Central memory CD4-positive, alpha-beta T cell (primary cell): ENCODE results near the gene POTEB.
"Not testable (repeated sequence)": the region's sequence is repeated elsewhere in the genome, so short reads cannot be mapped to it uniquely, and the experiment has no call there.

Experiments
- DNase-seq: peaks from one replicate; pipeline ENCODE4 v3.0.0; 2022
- total RNA-seq, 3 experiments: gene quantifications; one replicate each; lab custom pipeline; 2026; lab: John Stamatoyannopoulos, UW

POTEB gene
- total RNA-seq = 0 reads per million in 3 experiments

GRCh38 chr15:21877635-21878034, at the start of gene POTEB:
Gene POTEB (minus strand): TSS chr15:21877735. CDS start chr15:21877246, 489 bp downstream.
- not testable (repeated sequence) for DNase-seq

GRCh38 chr15:21890955-21891354, 13.4 kb upstream of the POTEB start:
- not testable (repeated sequence) for DNase-seq

GRCh38 chr15:21889542-21889941, 12.0 kb upstream of the POTEB start:
- not testable (repeated sequence) for DNase-seq

- DNase-seq = not testable (repeated sequence)
Observed at GRCh38 chr15:21838831-21839230, 38.7 kb downstream of the POTEB start.
